Astrocyte of the spinal cord (primary cell): ENCODE data around the gene VWF.

Experiments
- DNase-seq: peaks from one replicate; pipeline ENCODE4 v3.0.0; 2011; ENCODE audit warnings: low read depth, low spot score
- H3K4me3 ChIP-seq: 2 replicates; pipeline ENCODE4 v1.5.1; 2011; ENCODE audit warnings: low read depth, mild to moderate bottlenecking, low read length, moderate library complexity
- in situ Hi-C: cut with HindIII; loops from 2 replicates; pipeline ENCODE4 v1.10.0; 2017; ENCODE audit warnings: low sequenced_read_pairs
- TF ChIP-seq, protein P1 (sequence below): IDR thresholded peaks from 2 replicates; pipeline ENCODE4 v1.5.1; 2012; ENCODE audit warnings: low read depth, mild to moderate bottlenecking, low read length, inconsistent platforms

Gene VWF

GRCh38 chr12:5944688-5945070 lies 179.8 kb downstream of the VWF start:
- no peak for DNase-seq
- peak overlapping the region; percentile 32 for H3K4me3 ChIP-seq

DNA sequence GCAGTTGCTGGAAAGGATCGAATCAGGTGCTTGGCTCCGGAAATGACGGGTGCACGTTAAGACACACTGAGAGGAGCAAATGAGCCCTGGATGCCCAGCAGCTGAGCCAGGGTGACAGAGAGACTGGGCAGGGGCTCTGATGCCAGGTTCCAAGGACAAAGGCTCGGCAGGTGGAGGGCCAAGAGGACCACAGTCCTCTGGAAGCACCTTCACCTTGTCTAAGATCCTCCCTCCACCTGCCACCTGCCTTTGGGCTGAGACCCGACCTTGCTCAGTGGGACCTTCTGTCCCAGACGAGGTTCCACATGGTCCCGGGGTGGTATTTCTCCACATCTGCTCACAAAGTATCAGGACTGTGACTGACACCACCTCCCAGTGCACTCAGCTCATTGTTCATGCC lies 180.4 kb downstream of the VWF start:
- TF ChIP-seq, protein P1, sequence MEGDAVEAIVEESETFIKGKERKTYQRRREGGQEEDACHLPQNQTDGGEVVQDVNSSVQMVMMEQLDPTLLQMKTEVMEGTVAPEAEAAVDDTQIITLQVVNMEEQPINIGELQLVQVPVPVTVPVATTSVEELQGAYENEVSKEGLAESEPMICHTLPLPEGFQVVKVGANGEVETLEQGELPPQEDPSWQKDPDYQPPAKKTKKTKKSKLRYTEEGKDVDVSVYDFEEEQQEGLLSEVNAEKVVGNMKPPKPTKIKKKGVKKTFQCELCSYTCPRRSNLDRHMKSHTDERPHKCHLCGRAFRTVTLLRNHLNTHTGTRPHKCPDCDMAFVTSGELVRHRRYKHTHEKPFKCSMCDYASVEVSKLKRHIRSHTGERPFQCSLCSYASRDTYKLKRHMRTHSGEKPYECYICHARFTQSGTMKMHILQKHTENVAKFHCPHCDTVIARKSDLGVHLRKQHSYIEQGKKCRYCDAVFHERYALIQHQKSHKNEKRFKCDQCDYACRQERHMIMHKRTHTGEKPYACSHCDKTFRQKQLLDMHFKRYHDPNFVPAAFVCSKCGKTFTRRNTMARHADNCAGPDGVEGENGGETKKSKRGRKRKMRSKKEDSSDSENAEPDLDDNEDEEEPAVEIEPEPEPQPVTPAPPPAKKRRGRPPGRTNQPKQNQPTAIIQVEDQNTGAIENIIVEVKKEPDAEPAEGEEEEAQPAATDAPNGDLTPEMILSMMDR = no peak
- no peak for DNase-seq
- in situ Hi-C loops = no loop called here
- no peak overlapping the region for H3K4me3 ChIP-seq

More at GRCh38 chr12:5944688-5945070, 179.8 kb downstream of the VWF start:
- TF ChIP-seq, protein P1 = no peak
- in situ Hi-C loops = no loop called here

DNA sequence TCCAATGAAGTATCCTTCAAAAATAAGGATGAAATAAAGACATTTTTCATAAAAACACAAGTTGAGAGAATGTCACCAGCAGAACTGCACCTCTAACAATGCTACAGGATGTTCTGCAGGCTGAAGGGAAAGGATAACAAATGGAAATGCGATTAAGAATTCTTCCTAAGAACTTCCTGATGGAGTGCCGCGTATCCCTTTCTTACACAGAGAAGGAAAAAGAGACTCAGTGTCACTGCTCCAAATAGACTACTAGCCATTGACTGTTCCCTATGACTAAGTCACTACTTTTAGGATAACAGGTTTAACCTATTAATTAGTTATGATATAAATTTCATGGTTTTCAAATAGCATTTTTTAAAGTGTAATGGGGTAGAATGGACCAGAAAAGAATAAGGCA lies 182.6 kb downstream of the VWF start:
- TF ChIP-seq, protein P1 = no peak
- no peak overlapping the region for H3K4me3 ChIP-seq
- DNase-seq = no peak
- in situ Hi-C loops = no loop called here

DNA sequence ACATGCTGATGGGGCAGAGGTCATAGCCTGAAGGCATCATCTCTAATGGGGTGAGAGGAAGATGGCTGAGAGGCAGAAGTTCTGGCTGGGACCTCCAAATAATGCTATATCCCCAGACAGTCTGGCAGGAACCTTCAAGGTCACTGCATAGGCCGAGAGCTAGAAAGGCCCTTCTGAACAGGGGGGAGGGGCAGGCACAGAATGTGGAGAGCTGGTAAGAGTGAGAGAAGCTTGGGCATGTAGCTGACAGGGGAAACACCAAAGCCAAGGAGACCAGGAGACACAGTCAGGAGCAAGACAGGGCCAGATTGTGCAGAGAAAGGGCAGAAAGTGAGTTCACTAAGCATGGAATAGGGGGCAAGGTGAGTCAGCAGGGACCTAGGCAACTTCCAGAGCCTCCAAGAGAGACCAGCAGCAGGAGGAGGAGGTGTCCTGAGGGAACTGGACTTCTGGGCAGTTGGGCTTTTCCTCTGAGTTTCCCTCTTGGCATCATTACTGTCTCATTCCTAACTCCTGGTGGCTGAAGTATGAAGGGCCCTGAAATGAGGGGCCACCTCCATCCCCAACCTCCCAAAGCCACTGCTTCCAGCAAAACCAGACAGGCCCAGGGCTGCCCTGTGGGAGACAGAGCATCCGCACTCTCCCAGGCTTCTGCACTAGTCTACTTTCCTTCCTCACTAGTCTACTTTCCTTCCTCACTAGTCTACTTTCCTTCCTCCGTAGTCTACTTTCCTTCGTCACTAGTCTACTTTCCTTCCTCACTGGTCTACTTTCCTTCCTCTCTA lies 196.5 kb downstream of the VWF start:
- in situ Hi-C loops = no loop called here
- TF ChIP-seq, protein P1 = no peak
- H3K4me3 ChIP-seq = no peak overlapping the region
- DNase-seq = no peak

DNA sequence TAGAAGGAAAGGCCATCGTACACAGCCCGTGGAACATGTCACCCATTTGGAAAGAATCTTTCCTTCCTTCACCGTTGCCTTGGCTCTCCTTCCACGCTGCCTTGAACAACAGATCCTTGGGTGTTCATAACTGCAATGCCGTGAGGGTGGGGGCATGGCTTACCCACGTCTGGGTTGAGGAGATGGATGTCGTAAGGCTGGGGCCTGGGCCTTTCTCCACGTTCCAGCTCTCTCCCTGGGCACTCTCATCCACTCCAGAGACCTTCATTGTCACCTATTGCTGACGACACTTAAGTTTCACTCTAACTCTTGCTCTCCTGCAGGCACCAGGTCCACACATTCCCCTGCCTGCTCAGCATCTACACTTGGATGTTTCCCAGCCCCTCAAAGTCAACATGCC lies 198.8 kb downstream of the VWF start:
- DNase-seq = no peak
- H3K4me3 ChIP-seq = no peak overlapping the region
- TF ChIP-seq, protein P1 = no peak
- in situ Hi-C loops = no loop called here

GRCh38 chr12:5924342-5924741 lies 200.1 kb downstream of the VWF start:
- DNase-seq = no peak
- H3K4me3 ChIP-seq = no peak overlapping the region
- TF ChIP-seq, protein P1 = no peak
- in situ Hi-C loops = no loop called here

DNA sequence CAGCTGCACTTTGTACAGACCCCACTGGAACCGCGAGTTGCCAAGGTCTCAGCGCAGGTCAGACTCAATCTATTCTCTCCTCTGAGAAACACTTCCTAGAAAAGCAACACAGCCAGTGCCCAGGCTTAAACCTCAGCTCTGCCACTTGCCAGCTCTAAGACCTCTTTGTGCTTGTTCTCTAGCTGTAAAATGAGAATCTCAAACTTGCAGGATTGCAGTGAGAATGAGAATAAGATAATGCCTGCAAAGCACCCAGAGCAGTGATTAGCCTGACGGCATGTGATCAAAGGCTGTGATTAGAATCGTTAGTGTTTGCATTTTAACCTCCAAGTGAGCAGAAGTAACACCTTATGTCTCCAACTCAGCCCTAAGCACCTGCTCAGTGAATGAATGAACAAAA lies 200.7 kb downstream of the VWF start:
- TF ChIP-seq, protein P1 = no peak
- in situ Hi-C loops = no loop called here
- no peak overlapping the region for H3K4me3 ChIP-seq
- no peak for DNase-seq
